Femur (tissue), 1 donor: ENCODE measurements around the gene EGF.
"Not testable (repeated sequence)": the region's sequence is repeated elsewhere in the genome, so short reads cannot be mapped to it uniquely, and the experiment has no call there.

Source experiments
- DNase-seq: peaks from one replicate; pipeline ENCODE4 v3.0.0-alpha.2; 2017

The EGF gene

DNA sequence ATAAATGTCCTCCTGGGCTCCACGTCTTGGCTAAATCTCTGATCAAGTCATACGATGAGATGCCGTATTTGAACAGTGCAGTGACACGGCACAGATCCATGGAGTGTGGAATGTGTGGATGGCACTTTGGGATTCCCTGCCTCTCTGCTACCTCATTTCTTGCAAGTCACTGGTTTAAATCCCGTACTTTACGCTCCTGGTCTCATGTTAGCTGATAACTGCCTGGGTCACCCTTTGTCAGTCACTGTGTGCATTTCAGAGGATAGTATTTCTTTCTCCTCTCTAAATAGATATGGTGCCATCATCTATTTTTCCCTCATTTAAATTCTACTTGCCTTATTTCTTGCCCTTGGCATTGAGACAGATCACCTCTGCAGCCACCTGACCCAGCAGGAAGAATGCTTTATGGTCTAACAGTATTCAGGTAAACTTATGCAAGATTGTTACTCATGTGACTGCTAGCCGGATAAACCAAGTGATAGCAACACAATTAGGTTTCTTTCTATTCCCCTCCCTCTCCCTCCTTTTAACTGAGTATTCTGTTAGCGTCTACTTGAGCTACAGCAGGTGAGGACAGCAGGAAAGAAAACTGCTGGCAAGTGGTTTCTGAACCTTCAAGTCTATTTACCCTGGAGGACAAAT, 2.8 kb downstream of the EGF start:
- DNase-seq = no peak

DNA sequence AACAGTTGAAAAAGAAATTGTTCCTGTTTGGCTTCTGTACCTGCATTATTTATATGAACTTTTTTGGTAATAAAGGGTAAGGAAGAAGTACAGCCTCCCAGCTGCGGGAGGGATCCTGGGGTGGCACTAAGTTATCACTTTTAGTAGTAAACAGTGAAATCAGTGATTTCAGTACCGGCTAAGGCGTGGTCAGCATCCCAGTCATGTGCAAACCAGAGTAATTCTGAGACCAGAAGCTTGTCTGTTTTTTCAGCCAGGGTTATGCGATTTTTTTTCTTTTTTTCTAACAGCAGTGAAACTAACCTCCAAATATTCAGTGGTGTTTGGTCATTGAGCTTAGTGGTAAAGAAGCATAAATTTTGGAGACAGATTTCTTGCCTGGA, 3.3 kb downstream of the EGF start:
- no peak for DNase-seq

DNA sequence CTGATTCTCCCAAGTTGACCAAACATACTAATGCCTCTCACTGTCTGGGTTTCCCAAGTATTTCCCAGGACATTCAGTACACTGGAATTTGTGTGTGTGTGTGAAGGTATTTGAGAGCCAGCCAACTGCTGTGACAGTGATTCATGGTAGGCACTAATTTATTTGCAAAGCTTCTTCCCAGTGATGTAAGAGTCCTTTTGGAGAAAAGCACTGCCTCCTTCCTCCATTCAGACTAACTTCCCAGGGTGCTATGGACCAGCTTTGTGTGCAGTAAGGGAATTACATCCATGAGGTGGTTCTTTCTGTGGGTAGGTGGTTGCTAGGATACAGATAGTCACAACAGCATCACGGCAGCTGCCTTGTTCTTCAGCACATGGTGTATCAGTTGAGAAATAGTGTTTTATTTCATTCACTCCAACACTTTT, 8.7 kb downstream of the EGF start:
- no peak for DNase-seq

DNA sequence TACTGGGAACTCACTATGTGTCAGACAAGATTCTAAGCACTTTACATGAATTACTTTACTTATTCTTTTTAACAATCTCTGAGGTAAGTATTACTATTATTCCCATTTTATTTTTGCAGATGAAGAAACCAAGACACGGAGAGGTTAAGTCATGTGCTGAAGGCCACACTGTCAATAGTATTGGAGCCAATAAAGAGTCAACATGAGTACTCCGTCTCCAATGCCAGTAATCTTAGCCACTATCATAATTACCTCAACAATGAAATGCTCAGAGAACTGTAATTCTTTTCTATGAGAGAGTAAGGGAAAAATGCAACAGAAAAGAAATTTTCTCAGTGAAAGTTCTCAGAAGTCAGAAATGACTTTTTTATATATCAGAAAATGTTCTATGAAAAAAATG, 12.7 kb downstream of the EGF start:
- DNase-seq = no peak

DNA sequence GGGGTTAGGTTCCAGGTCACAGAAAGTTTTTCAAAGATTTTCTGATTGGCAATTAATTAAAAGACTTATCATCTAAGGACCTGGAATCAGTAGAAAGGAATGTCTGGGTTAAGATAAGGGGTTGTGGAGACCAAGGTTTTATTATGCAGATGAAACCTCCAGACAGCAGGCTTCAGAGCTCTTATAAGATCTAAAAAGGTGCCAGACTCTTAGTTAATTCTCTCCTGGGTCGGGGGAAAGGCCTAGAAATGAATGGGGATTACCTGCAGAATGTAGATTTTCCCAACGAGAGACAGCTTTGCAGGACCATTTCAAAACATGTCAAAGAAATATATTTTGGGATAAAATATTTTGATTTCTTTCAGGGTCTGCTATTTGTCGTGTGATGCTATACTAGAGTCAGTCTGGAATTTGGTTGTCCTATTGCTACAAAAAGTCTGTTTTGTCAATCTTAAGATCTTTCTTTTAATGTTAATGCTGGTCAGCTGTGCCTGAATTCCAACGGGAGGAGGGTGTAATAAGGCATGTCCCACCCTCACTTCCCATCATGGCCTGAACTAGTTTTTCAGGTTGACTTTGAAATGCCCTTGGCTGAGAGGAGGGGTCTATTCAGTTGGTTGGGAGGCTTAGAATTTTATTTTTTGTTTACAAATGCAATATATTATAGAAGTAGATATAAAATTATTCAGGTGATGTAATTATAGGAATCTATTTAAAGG, 15.8 kb downstream of the EGF start:
- DNase-seq = no peak

DNA sequence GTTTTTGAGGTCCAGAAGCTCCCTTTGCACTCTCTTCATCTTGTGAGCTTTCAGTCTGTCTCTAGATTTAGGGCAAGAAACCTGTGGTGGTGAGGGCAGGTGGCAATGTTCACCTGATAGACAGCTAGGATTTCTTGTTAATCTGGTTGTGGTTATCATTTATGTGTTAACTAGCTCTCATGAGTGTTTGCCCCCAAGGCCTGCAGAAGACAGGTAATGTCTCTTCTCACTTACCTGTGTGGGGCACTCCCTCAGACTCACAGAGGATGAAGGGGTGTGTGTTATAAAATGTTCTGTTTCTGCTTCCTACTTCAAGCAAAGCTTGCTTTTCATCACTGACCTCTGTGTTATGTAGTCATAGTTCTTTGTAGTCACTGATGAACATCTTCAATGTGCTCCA, 17.8 kb downstream of the EGF start:
- no peak for DNase-seq

DNA sequence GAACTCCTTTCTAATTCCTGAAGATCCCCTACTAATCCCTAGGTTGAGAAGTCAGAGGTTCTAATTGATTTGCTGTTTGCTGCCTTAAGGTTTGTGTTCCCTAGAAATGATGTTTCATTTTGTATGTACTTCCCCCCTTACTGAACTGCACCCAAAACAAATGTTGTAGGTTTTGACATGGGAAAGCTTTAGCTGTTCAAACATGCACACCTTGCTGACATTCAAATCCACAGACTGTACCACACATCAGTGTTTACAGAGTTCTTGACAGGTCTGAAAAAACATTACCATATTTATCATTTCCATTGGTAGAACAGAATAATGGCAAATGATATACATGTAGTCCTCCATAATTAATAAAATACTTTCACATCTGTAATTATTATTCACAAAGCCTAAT, 18.2 kb downstream of the EGF start:
- DNase-seq = no peak

DNA sequence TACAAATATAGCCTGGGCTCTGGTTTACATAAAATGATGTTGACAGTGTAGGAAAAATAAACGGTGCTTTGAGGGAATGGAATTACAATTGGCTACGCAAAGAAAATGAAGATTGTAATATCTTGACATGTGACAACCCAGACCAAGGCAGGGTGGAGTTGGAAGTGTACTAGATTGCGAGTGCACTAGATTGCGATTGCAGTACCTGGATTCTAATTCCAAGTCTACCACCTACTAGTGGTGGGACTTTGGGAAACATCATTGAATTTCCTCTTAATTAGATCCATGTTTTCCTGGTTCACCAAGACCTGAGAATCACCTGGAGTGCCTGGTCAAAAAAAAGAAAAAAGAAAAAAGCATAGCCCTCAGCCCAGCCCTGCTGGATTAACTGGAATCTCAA, 18.6 kb downstream of the EGF start:
- DNase-seq = no peak

DNA sequence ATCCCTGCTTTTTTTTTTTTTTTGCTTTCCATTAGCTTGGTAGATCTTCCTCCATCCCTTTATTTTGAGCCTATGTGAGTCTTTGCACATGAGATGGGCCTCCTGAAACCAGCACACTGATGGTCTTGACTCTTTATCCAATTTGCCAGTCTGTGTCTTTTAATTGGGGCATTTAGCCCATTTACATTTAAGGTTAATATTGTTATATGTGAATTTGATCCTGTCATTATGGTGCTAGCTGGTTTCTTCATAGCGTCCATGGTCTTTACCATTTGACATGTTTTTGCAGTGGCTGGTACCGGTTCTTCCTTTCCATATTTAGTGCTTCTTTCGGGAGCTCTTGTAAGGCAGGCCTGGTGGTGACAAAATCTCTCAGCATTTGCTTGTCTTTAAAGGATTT, 24.7 kb downstream of the EGF start:
- DNase-seq = not testable (repeated sequence)

DNA sequence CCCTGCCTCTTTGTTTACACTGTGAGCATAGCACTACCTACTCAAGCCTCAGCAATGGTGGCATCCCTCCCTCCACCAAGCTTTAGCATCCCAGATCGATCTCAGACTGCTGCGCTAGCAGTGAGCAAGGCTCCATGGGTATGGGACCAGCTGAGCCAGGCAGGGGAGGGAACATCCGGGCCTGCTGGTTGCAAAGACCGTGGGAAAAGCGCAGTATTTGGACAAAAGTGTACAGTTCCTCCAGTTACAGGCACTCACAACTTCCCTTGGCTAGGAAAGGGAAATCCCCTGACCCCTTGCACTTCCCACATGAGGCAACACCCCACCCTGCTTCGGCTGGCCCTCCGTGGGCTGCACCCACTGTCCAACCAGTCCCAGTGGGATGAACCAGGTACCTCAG, 26.5 kb downstream of the EGF start:
- no peak for DNase-seq

DNA sequence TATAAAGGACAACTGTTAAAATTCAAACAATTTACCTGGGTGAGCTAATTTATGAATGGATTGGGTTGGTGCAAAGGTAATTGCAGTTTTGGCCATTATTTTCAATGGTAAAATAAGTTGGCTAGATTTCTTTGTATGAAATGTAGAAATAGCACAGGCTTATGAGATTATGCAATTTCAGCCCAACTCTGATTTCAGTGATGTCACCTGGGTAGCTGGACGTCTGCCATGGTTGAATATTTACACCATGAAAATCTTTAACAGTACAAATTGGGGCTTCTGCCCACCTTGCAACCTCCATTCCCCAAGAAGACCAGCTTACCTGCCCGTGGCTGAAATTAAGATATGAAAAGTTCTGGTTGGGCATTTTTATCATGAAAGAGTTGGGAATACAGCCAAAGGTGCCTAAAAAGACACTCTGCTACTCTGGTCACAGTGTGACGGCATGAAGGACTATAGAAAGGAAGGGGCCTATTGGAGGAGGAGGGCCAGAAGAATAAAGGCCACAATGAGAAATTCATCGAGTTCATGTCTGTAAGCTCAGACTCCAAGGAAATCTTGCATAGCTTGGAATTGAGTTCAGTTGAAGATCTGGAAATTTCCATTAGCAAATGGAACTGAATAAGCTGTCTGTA, 29.7 kb downstream of the EGF start:
- DNase-seq = no peak

DNA sequence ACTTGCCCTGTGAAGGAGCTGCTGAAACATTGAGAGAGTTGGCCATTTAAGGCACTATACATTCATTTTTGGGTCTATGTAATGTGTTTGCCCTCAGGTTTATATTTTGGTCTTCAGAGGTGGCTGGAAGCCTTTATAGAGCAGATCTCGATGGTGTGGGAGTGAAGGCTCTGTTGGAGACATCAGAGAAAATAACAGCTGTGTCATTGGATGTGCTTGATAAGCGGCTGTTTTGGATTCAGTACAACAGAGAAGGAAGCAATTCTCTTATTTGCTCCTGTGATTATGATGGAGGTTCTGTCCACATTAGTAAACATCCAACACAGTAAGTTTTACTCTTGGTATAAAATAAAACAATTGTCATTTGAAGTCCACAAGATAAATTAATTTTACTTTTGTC, 31.1 kb downstream of the EGF start:
- no peak for DNase-seq

DNA sequence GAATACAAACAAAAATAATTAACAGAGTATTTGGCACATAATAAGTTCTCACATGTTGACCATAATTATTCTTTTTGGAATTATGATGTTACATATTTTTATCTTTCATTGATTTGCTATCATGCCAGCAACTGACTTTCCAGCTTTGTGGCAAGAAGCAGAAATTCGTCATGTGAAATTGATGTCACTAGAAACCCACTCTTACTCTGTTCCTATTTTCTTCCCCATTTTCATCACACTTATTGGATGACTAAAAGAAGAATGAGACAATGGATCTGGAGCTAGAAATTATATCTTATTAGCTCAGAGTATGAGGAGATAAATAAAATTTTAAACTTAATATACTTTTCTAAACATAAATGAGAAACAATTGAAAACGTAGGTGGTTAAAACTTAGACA, 31.9 kb downstream of the EGF start:
- no peak for DNase-seq

DNA sequence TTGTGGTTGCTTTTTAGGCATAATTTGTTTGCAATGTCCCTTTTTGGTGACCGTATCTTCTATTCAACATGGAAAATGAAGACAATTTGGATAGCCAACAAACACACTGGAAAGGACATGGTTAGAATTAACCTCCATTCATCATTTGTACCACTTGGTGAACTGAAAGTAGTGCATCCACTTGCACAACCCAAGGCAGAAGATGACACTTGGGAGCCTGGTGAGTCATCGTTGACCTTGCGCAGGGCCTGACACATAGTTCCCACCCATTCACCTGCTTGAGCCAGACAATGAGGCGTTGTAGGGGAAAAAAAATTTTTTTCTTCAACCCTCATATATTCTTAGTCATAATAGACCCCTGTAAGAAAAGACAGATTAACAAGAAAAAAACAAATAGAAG, 32.4 kb downstream of the EGF start:
- no peak for DNase-seq

DNA sequence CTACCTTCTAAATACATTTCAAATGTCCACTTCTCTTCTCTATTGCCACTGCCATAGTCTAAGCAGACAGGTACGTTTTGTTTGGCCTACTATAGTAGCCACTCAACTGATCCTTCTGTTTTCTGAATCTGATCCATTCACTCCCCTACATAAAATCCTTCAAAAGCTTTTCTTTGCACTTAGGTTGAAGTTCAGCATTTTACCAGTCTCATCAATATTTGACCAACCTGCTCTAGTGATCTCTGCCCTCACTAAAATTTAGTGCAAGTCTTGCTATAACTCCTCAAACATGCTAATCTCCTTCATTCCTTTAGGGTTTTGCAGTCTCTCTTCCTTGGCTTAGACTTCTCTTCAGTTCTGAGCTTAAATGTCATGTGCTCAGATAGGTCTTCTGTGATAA, 33.4 kb downstream of the EGF start:
- no peak for DNase-seq

DNA sequence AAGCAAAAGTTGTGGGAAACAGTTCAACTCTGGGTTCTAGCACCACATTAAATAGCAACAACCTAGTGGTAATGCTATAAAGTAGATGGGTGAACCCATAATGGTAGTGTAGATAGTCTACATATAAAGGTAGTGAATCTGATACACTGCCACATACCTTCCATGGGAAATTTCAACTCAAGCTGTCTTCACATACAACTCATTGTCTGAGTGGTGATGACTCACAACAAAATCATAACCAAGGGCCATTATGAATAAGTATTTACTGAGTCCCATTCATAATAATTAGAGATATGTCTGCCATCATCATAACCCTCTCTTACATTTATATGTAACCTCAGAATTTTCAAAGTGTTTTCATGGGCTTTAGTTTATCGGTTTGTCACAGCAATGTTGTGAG, 34.8 kb downstream of the EGF start:
- no peak for DNase-seq

DNA sequence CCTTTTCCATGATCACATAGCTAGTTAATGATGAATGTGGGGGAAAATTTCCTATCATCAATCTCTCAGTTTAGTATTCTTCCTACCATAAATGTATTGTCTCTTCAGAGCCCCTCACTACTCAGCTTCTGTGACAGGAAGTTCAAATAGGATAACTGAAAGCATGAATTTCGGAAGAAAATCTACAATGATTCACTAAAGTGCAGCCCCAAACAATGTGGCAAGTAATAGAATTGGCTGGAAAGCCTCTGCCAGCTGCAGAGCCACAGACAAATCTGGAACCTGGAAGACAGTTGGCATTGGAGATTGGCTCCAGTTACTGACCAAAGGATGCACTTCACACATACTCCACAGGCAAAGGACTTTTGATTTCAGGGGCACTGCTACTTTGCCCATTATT, 35.2 kb downstream of the EGF start:
- no peak for DNase-seq

DNA sequence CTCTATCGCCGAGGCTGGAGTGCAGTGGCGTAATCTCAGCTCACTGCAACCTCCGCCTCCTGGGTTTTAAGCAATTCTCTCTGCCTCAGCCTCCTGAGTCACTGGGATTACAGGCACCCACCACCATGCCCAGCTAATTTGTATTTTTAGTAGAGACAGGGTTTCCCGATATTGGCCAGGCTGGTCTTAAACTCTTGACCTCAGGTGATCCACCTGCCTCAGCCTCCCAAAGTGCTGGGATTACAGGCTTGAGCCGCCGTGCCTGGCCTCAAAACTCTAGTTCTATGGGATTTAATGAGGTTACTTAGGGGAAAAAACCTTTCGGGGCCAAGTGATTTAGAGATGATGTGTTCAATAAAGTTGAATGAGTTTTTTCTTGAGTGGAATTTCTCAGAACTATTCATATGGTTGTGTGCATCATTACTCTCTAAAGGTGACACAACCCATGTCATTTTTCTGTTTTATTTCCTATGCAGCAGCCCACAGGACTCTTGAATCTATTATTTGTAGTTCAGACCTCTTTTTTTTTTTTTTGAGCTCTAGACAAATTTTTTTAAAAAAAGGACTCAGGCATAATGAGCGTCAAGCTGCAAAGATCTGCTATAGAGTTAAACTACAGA, 36.5 kb downstream of the EGF start:
- DNase-seq = not testable (repeated sequence)

DNA sequence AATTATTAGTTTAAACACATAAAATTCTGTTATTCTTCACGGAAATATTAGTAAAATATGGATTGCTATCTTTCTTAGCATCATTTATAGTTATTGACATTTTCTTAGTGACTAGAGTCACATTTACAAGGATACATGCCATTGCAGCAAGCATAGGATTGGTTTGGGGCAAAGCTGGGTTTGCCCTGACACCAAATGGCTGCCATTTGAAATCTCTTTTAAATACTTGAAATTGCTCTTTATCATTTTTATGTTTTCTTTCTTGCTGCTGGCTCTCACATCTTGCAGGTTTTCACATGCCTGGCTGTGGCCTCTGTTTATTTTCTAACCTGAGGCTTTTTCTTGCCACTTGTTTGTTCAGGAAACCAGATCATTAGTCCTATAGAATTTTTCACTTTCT, 39.9 kb downstream of the EGF start:
- no peak for DNase-seq

DNA sequence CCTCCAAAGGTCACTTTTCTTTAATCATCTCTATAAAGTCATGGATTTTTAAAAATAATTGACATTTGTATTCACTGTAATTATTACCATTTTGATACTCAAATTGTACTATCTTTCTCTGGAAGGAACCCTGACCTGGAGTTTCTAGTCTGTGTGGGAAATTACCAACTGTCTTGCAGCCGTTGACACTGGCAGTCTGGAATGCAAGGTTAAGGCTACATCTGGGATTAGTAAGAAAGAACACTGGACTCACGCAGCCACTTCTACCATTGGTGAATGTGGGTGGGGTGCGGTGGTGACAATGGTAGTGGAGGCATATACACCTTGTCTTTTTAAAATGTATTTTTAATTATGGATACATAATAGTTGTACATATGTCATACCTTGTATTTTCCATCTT, 40.9 kb downstream of the EGF start:
- DNase-seq = no peak

DNA sequence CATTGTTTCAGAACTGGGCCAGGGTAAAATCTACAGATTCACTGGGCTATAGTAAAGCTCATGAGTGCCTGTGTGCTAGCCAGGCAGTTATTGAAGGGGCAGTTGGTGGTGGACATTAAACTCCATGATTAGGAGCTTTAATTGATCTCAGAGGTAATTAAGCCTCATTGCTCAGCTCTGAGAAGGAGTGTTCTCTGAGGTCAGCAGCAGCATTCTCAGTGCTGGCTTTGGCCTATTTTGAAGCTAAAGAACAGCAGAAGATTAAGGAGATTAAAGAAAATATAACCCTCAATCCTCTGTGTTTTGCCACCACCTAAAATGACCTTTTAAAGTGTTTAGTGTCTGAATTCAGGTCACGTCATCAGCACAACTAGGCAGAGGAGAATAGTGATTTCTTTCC, 42.5 kb downstream of the EGF start:
- DNase-seq = no peak

DNA sequence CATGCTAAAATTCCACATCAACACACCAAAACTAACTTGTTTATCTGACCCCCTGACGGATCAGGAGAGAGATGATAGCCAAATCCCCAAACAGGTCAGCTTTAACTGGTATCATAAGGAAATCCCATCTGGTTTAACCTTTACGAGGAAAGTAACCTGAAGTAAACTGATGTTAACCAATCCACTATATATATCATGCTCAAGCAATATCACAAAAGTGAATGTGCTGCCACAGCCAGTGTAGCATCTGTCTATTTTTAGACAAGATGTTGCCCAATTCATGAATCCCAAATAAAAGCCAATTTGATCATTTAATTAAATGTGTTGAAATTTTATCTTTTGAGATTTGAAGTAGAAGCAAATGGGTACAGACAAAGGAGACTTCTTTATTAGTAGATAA, 44.5 kb downstream of the EGF start:
- DNase-seq = no peak

DNA sequence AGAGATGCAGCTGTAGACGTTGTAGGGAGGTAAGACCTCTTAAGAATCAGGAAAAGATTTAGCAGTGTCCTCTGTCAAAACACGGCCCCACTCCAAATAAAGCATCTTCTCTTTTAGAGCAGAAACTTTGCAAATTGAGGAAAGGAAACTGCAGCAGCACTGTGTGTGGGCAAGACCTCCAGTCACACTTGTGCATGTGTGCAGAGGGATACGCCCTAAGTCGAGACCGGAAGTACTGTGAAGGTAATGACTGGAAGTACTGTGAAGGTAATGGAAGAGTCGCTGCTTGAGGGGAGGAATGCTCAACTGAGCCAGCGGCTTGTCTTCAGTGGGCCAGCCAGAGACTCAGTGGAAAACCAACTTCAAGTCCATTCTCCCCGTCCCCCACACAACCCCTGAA, 46.5 kb downstream of the EGF start:
- DNase-seq = no peak

DNA sequence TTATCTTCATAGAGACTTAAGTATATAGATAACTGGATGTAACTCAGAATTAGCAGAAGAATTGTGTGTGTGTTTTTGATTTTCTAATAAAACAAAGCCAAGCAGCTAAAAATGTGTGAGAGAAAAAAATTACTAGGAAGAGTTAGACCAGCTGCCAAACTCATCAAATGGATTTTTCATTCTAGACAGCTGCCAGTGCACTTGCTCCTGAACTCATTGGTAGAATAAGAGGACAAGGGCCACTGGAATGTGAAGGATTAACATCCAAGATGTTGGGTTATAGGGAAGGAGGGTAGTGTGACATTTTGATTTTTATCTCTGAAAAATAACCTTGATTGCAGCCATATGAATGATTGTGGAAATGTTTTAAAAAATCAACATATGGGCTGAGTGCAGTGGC, 49.7 kb downstream of the EGF start:
- DNase-seq = no peak
